ENCODE results near the gene MARVELD1. TPM values are rescaled to one million over a fixed set of nuclear protein-coding genes. Genes with fewer than 3 reads are reported as not detected.
A peak's percentile ranks its signal among the peaks of the same experiment; 100 is the strongest.

Gene MARVELD1
- total RNA-seq, 4 donors from 2014 or later: 25.8 to 36.7 (median 31.0) TPM

- Histone ChIP-seq H3K9me3 (no peaks in the 10 kb centered on the region), H3K27me3 (no peaks in the 10 kb centered on the region), H3K4me3 (no peak overlapping the region), H3K4me1 (peaks cover 21% of the 10 kb centered on the region), H3K27ac (no peak overlapping the region), H3K36me3 (no peaks in the 10 kb centered on the region)
- WGBS: 66% methylated on average over 2 of the region's 2 CpGs
- no peak for DNase-seq (ENCODE audit: low spot score in 2 of 2)
- TF ChIP-seq EP300 (IDR thresholded peaks at IDR 0.05) (no peak), POLR2A (IDR thresholded peaks at IDR 0.05) (no peak), CTCF (IDR thresholded peaks at IDR 0.05) (no peak), POLR2AphosphoS5 (IDR thresholded peaks at IDR 0.05) (no peak)
These were observed 5.4 kb upstream of the MARVELD1 start for GRCh38 chr10:97708167-97708566.

DNA sequence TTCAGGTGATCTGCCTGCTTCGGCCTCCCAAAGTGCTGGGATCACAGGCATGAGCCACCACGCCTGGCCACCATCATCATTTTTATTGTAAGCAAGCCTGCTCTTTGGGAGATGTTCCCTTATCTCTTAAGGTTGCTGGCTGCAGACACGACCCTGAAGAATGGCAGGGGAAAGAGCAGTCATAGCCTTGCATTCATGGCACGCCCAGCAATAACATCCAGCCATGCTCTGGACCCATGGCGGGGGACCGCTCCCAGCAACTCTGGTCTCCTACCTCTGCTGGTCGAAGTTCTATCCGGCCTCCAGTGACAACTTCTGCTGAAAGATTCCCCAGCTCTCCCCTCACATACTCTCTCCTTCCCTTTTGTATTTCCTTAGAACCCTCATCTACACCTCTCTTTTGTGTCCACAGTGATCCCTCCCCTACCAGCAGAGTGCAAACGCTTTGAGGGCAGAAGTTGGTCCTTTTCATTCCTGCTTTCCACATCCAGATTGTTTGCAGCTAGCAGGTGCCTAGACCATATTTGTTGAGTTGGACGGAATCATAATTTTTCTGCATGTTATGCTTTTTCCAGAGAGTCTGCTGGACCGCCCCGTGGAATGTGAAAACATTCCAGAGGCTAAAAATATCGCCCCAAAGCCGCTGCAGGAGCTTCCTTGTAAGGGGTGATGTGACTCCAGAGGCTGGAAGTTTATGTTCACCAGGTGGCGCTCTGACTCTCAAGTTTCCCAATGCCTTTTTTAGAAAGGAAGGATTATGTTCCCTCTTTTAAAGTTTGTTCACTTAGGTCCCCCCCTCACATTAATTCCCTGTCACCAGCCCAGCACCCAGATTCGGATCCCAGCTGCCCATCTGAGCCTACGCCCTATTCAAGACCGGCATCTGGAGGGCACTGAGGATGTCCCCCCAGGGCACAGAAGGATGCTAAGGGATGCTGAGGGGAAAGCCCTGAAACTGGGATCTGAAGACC, 4.3 kb upstream of the MARVELD1 start:
- Histone ChIP-seq H3K36me3 (no peaks in the 10 kb centered on the region), H3K4me1 (peaks cover 25% of the 10 kb centered on the region), H3K27me3 (no peaks in the 10 kb centered on the region), H3K9me3 (no peaks in the 10 kb centered on the region), H3K27ac (no peak overlapping the region), H3K4me3 (no peak overlapping the region)
- 33% methylated on average over 18 of the region's 18 CpGs for WGBS
- peak in 1 of 3 donors; percentile 13 for TF ChIP-seq POLR2AphosphoS5 (IDR thresholded peaks at IDR 0.05)
- peak; percentile 41 to 68 for TF ChIP-seq CTCF (IDR thresholded peaks at IDR 0.05)
- no peak for TF ChIP-seq EP300 (IDR thresholded peaks at IDR 0.05)
- DNase-seq (ENCODE audit: low spot score in 2 of 2): no peak

DNA sequence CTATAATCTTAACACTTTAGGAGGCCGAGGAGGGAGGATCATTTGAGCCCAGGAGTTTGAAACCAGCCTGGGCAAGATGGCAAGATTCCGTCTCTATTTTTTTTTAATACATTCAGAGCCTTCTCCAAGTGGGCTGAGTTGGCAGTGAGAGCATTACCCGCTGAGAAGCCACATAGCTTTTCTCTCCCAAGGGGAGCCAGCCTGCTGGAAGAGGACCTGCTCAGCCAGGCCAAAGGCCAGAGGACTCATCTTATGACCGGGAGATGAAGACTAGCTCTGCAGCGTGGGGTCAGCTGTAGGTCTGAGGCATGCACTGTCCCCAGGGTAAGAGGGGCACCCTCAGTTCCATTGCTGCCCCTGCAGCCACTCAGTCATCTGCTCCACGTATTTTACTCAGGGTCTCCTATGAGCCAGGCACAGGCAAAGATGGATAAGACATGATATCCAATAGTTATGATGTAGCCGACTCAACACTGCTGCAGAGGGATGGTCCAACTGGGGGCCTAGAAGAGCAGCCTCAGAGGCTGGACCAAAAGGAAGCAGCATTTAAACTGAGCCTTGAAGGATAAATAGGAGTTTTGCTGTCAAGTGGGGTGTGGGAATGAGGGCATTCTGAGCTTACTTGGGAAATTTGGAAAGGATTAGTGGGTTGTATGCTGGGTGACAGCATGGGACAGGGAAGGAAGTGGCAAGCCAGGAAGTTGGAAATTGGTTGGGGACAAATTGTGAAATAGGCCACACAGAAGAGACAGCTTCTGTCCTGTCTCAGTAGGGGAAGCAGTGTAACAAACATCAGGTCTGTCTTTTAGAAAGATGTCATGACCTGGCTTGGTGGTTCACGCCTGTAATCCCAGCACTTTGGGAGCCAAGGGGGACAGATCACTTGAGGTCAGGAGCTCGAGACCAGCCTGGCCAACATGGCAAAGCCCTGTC, 1.6 kb upstream of the MARVELD1 start:
- DNase-seq (ENCODE audit: low spot score in 2 of 2): no peak
- H3K36me3 ChIP-seq: no peaks in the 10 kb centered on the region
- no peak overlapping the region for H3K4me3 ChIP-seq
- 68% methylated on average over 8 of the region's 9 CpGs for WGBS
- no peaks in the 10 kb centered on the region for H3K9me3 ChIP-seq
- H3K4me1 ChIP-seq: peaks cover 50% of the 10 kb centered on the region
- TF ChIP-seq CTCF (IDR thresholded peaks at IDR 0.05) (no peak), POLR2AphosphoS5 (IDR thresholded peaks at IDR 0.05) (no peak), EP300 (IDR thresholded peaks at IDR 0.05) (no peak), POLR2A (IDR thresholded peaks at IDR 0.05) (no peak)
- no peaks in the 10 kb centered on the region for H3K27me3 ChIP-seq
- H3K27ac ChIP-seq: peak overlapping the region; percentile 86

GRCh38 chr10:97713826-97714400, 383 bp downstream of the MARVELD1 start:
- Histone ChIP-seq H3K27me3 (no peaks in the 10 kb centered on the region), H3K9me3 (no peaks in the 10 kb centered on the region), H3K4me1 (peaks cover 65% of the 10 kb centered on the region), H3K27ac (peak overlapping the region; percentile 86), H3K4me3 (peak overlapping the region; percentile 54), H3K36me3 (peaks cover 7% of the 10 kb centered on the region)
- peak; percentile 83 to 85 for DNase-seq (ENCODE audit: low spot score in 2 of 2)
- WGBS: 0% methylated on average over 10 of the region's 69 CpGs
- TF ChIP-seq POLR2A (IDR thresholded peaks at IDR 0.05) (no peak), CTCF (IDR thresholded peaks at IDR 0.05) (peak in 1 of 2 donors; percentile 13), POLR2AphosphoS5 (IDR thresholded peaks at IDR 0.05) (peak in 2 of 3 donors; percentile 20 to 45), EP300 (IDR thresholded peaks at IDR 0.05) (no peak)

Measured in suprapubic skin (tissue), 4 donors.